Erythroblast (primary cell): ENCODE data around the gene MECP2.
A peak's percentile ranks its signal among the peaks of the same experiment; 100 is the strongest.

ENCODE experiments used
- GATA1 ChIP-seq: IDR thresholded peaks from 2 replicates; pipeline ENCODE4 v1.6.1; 2011; ENCODE audit warnings: low read depth, mild to moderate bottlenecking, control low read depth, low read length, moderate library complexity
- POLR2A ChIP-seq: IDR thresholded peaks from 2 replicates; pipeline ENCODE4 v1.6.1; 2011; ENCODE audit warnings: mild to moderate bottlenecking, low read length

DNA sequence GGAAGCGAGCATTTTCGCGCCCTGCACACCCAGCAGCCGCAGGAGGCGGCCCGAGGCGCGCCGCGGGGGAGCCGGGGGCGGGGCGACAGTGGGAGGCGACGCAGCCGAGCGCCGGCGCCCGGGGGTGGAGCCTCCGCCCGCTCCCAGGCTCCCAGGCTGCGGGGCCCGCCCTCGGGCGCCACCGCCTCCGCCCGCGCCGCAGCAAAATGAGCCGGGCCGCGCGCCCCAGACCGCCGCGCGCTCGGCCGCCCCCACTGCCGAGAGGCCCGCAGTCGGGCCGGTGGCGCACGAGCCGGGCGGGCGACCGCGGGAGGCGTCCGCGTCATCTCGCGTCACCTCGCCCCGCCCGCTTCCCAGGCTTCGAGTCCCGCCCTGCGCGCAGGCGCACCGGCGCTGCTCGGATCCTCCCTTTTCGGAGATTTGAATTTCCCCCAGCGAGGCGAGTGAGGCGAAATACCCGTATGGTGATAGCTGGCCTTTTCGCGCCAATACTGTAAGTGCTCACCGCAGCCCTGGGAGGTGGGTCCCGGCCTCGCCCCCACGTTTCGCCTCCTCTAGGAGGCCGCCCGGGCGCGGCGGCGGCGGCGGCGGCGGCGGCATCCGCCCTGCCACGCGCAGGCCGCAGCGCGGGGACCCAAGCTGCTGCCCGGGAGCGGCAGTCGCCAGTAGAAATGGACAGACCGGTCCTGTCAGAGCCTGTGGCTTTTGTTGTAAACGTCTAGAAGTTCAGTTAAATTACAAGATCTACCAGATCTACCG is 125.0 kb downstream of the MECP2 start, which contains the start of gene TMEM187:
- TF ChIP-seq POLR2A = peak; percentile 73
- no peak for TF ChIP-seq GATA1
